ENCODE data around the gene LILRB2.
"Not testable (repeated sequence)": the region's sequence is repeated elsewhere in the genome, so short reads cannot be mapped to it uniquely, and the experiment has no call there.

Gene LILRB2

GRCh38 chr19:54239491-54240371 lies 41.2 kb downstream of the LILRB2 start:
- not testable (repeated sequence) for DNase-seq

GRCh38 chr19:54233941-54234340 lies 47.0 kb downstream of the LILRB2 start:
- no peak for DNase-seq

- DNase-seq = peak; percentile 94
These were observed 49.6 kb downstream of the LILRB2 start for GRCh38 chr19:54231077-54231931.

GRCh38 chr19:54230031-54230430 lies 50.9 kb downstream of the LILRB2 start:
- no peak for DNase-seq

- no peak for DNase-seq
These were observed 51.8 kb downstream of the LILRB2 start for GRCh38 chr19:54229146-54229545.

GRCh38 chr19:54224619-54225018 lies 56.3 kb downstream of the LILRB2 start:
- DNase-seq = not testable (repeated sequence)

- not testable (repeated sequence) for DNase-seq
These were observed 57.0 kb downstream of the LILRB2 start for GRCh38 chr19:54223937-54224281.
